Measurements from ENCODE around the gene LIPC.

The LIPC gene

DNA sequence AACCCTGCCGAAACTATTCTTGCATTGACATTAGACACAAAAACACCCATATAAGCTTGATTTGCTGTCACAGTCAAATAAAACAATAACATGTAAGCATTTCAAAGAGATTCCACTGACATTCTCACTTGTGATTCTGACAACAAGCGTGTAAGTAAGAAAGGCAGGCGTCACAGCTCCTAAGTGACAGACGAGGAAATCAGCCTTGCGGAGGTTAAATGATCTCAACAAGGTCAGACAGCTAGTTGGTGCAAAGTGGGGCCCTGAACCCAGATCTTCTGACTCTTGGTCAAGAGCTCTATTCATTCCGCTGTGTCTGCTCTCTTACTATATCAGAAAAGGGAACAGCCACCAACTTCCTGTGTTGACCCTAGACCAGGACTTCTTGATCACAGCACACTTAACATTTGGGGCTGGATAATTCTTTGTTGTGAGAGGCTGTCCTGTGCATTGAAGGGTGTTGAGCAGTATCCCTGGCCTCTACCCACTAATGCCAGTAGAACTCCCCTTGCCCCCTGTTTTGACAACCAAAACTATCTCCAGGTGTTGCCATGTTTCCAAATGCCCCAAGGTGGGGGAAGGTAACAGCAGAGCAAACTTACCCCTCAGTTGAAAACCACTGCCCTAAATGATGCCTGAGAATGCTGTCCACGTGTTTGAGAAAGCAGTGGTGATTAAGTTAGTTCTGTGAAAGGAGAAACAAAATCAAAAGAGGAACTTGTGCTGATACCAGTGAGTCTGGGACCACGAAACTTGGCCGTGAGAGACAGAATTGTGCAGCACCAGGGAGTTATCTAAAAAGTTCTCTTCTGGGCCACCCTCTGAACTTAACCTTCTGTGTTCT, 86.1 kb downstream of the LIPC start:
- Histone ChIP-seq H3K9me3 (ENCODE audit: control insufficient read depth, insufficient read depth, low read depth, low read length) (no peaks in the 10 kb centered on the region), H3K4me1 (ENCODE audit: control insufficient read depth, insufficient read depth, low read length) (no peaks in the 10 kb centered on the region), H3K27ac (ENCODE audit: extremely low read depth, low read depth, low read length) (no peak overlapping the region), H3K4me3 (ENCODE audit: low read depth, low read length) (no peak overlapping the region), H3K36me3 (ENCODE audit: control insufficient read depth in 2 of 2, insufficient read depth in 1 of 2, low read length in 2 of 2) (no peaks in the 10 kb centered on the region)
- TF ChIP-seq SP7 (tag by site-specific recombination; IDR thresholded peaks at IDR 0.05) (no peak), OVOL3 (tag by site-specific recombination; IDR thresholded peaks at IDR 0.05) (no peak), GLI4 (tag by site-specific recombination; IDR thresholded peaks at IDR 0.05) (no peak)
- ChIA-PET POLR2A (no interaction called here), CTCF (interaction anchor here (0.6 kb wide), 1 partner anchor 11 kb away, joined by 4 read pairs; no protein-coding TSS in a partner anchor)

DNA sequence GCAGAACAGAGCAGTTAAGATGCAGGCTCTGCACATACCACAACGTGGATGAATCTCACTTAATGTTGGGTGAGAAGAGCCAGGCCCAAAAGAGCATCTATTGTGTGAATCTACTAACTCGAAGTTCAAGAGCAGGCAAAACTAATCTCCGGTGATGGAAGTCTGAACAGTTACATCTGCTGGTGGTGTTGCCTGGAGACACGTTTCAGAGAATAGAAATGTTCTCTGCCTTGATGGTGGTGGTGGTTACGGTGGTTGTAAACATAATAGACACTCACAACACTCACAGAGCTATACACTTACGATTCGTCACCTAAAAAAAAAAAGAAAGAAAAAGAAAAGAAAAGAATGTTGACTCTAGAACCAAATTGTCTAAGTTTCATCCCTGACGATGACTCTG, 86.8 kb downstream of the LIPC start:
- TF ChIP-seq, protein P1, sequence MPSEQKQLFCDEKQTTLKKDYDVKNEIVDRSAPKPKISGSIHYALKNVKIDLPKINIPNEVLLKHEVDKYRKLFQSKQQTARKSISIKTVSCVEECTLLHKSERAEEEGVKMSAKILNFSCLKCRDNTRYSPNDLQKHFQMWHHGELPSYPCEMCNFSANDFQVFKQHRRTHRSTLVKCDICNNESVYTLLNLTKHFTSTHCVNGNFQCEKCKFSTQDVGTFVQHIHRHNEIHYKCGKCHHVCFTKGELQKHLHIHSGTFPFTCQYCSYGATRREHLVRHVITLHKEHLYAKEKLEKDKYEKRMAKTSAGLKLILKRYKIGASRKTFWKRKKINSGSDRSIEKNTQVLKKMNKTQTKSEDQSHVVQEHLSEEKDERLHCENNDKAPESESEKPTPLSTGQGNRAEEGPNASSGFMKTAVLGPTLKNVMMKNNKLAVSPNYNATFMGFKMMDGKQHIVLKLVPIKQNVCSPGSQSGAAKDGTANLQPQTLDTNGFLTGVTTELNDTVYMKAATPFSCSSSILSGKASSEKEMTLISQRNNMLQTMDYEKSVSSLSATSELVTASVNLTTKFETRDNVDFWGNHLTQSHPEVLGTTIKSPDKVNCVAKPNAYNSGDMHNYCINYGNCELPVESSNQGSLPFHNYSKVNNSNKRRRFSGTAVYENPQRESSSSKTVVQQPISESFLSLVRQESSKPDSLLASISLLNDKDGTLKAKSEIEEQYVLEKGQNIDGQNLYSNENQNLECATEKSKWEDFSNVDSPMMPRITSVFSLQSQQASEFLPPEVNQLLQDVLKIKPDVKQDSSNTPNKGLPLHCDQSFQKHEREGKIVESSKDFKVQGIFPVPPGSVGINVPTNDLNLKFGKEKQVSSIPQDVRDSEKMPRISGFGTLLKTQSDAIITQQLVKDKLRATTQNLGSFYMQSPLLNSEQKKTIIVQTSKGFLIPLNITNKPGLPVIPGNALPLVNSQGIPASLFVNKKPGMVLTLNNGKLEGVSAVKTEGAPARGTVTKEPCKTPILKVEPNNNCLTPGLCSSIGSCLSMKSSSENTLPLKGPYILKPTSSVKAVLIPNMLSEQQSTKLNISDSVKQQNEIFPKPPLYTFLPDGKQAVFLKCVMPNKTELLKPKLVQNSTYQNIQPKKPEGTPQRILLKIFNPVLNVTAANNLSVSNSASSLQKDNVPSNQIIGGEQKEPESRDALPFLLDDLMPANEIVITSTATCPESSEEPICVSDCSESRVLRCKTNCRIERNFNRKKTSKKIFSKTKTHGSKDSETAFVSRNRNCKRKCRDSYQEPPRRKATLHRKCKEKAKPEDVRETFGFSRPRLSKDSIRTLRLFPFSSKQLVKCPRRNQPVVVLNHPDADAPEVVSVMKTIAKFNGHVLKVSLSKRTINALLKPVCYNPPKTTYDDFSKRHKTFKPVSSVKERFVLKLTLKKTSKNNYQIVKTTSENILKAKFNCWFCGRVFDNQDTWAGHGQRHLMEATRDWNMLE (tag by site-specific recombination; conservative IDR thresholded peaks at IDR 0.05; ENCODE audit: low read depth) = no peak
- TF ChIP-seq OSR2 (tag by site-specific recombination; IDR thresholded peaks at IDR 0.05) (no peak), MEIS1 (CRISPR knock-in tag; IDR thresholded peaks at IDR 0.05; ENCODE audit: borderline replicate concordance) (no peak), ZNF561 (tag by site-specific recombination; IDR thresholded peaks at IDR 0.05; ENCODE audit: borderline replicate concordance) (no peak)
- TF ChIP-seq, protein P2, sequence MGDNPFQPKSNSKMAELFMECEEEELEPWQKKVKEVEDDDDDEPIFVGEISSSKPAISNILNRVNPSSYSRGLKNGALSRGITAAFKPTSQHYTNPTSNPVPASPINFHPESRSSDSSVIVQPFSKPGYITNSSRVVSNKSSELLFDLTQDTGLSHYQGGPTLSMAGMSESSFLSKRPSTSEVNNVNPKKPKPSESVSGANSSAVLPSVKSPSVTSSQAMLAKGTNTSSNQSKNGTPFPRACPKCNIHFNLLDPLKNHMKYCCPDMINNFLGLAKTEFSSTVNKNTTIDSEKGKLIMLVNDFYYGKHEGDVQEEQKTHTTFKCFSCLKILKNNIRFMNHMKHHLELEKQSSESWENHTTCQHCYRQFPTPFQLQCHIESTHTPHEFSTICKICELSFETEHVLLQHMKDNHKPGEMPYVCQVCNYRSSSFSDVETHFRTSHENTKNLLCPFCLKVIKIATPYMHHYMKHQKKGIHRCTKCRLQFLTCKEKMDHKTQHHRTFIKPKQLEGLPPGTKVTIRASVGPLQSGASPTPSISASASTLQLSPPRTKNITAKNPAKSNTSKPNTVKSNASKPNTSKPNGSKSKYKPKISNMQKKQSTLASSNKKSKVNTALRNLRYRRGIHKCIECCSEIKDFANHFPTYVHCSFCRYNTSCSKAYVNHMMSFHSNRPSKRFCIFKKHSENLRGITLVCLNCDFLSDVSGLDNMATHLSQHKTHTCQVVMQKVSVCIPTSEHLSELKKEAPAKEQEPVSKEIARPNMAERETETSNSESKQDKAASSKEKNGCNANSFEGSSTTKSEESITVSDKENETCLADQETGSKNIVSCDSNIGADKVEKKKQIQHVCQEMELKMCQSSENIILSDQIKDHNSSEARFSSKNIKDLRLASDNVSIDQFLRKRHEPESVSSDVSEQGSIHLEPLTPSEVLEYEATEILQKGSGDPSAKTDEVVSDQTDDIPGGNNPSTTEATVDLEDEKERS (tag by site-specific recombination; IDR thresholded peaks at IDR 0.05) = no peak
- Histone ChIP-seq H3K4me3 (ENCODE audit: low read depth, low read length) (no peak overlapping the region), H3K9me3 (ENCODE audit: control insufficient read depth, insufficient read depth, low read depth, low read length) (no peaks in the 10 kb centered on the region), H3K27ac (ENCODE audit: extremely low read depth, low read depth, low read length) (no peak overlapping the region), H3K4me1 (ENCODE audit: control insufficient read depth, insufficient read depth, low read length) (no peaks in the 10 kb centered on the region), H3K36me3 (ENCODE audit: control insufficient read depth in 2 of 2, insufficient read depth in 1 of 2, low read length in 2 of 2) (no peaks in the 10 kb centered on the region)
- POLR2A ChIA-PET = no interaction called here
- CTCF ChIA-PET = interaction anchor here (0.6 kb wide), 1 partner anchor 12 kb away, joined by 4 read pairs; no protein-coding TSS in a partner anchor

DNA sequence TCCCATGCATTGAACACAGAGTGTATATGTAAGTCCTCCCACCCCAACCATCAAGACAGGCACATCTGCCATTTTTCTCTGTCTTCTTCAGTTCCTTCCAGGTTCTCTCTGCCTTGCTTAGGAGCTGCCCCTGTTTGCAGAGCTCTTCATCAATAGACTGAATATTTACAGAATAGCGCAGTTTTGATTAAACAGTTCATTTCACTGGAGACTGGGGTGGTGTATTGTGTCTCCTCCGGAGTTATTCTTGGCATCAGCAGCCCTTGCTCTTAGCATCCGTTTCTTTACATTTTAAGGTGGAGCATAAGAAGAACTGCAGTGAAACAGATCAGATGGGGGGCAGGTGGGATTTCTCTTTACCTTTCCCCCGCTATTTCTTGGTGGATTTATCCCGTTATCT, 87.7 kb downstream of the LIPC start:
- ChIA-PET CTCF (no interaction called here), POLR2A (no interaction called here)
- no peaks in the 10 kb centered on the region for H3K4me1 ChIP-seq (ENCODE audit: control insufficient read depth, insufficient read depth, low read length)
- H3K36me3 ChIP-seq (ENCODE audit: control insufficient read depth in 2 of 2, insufficient read depth in 1 of 2, low read length in 2 of 2) = no peaks in the 10 kb centered on the region
- no peak overlapping the region for H3K27ac ChIP-seq (ENCODE audit: extremely low read depth, low read depth, low read length)
- no peak overlapping the region for H3K4me3 ChIP-seq (ENCODE audit: low read depth, low read length)
- no peaks in the 10 kb centered on the region for H3K9me3 ChIP-seq (ENCODE audit: control insufficient read depth, insufficient read depth, low read depth, low read length)
- TF ChIP-seq ZNF211 (tag by site-specific recombination; IDR thresholded peaks at IDR 0.05; ENCODE audit: low read depth) = no peak
- no peak for TF ChIP-seq ZNF146 (tag by site-specific recombination; IDR thresholded peaks at IDR 0.05)
- no peak for TF ChIP-seq ZNF223 (tag by site-specific recombination; IDR thresholded peaks at IDR 0.05)
- TF ChIP-seq EGR2 (tag by site-specific recombination; IDR thresholded peaks at IDR 0.05; ENCODE audit: low read depth) = no peak
- no peak for TF ChIP-seq ZNF571 (tag by site-specific recombination; IDR thresholded peaks at IDR 0.05)
- no peak for TF ChIP-seq ZFP69B (tag by site-specific recombination; IDR thresholded peaks at IDR 0.05)
- TF ChIP-seq ZNF747 (tag by site-specific recombination; IDR thresholded peaks at IDR 0.05) = no peak
- TF ChIP-seq ZNF221 (tag by site-specific recombination; IDR thresholded peaks at IDR 0.05; ENCODE audit: borderline replicate concordance) = no peak
- TF ChIP-seq, protein P3, sequence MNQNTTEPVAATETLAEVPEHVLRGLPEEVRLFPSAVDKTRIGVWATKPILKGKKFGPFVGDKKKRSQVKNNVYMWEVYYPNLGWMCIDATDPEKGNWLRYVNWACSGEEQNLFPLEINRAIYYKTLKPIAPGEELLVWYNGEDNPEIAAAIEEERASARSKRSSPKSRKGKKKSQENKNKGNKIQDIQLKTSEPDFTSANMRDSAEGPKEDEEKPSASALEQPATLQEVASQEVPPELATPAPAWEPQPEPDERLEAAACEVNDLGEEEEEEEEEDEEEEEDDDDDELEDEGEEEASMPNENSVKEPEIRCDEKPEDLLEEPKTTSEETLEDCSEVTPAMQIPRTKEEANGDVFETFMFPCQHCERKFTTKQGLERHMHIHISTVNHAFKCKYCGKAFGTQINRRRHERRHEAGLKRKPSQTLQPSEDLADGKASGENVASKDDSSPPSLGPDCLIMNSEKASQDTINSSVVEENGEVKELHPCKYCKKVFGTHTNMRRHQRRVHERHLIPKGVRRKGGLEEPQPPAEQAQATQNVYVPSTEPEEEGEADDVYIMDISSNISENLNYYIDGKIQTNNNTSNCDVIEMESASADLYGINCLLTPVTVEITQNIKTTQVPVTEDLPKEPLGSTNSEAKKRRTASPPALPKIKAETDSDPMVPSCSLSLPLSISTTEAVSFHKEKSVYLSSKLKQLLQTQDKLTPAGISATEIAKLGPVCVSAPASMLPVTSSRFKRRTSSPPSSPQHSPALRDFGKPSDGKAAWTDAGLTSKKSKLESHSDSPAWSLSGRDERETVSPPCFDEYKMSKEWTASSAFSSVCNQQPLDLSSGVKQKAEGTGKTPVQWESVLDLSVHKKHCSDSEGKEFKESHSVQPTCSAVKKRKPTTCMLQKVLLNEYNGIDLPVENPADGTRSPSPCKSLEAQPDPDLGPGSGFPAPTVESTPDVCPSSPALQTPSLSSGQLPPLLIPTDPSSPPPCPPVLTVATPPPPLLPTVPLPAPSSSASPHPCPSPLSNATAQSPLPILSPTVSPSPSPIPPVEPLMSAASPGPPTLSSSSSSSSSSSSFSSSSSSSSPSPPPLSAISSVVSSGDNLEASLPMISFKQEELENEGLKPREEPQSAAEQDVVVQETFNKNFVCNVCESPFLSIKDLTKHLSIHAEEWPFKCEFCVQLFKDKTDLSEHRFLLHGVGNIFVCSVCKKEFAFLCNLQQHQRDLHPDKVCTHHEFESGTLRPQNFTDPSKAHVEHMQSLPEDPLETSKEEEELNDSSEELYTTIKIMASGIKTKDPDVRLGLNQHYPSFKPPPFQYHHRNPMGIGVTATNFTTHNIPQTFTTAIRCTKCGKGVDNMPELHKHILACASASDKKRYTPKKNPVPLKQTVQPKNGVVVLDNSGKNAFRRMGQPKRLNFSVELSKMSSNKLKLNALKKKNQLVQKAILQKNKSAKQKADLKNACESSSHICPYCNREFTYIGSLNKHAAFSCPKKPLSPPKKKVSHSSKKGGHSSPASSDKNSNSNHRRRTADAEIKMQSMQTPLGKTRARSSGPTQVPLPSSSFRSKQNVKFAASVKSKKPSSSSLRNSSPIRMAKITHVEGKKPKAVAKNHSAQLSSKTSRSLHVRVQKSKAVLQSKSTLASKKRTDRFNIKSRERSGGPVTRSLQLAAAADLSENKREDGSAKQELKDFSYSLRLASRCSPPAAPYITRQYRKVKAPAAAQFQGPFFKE (tag by site-specific recombination; IDR thresholded peaks at IDR 0.05; ENCODE audit: borderline replicate concordance) = no peak

Data from HEK293 (cell line).